Activated naive CD8-positive, alpha-beta T cell treated with anti-CD3 and anti-CD28 coated beads, Interleukin-2, amount 10 ng/mL, durations not matched to agents 7 days and 5 days (primary cell): ENCODE data around the gene CHI3L1. TPM values are rescaled to one million over a fixed set of nuclear protein-coding genes. Genes with fewer than 3 reads are reported as not detected.

ENCODE experiments used
- ATAC-seq: fragments of 150-1000 bp; cut with Tn5 transposase; one replicate; pipeline ENCODE4 v1.10.0; 2021; ENCODE audit warnings: low read depth, moderate library complexity
- POLR2A ChIA-PET: fragments of 350-600 bp; sonication (Branson Sonifier 250); formaldehyde crosslinking; loops from one replicate; lab custom pipeline; 2021; ENCODE audit warnings: antibody characterized with exemption; lab: Charles Lee
- DNase-seq: peaks from one replicate; pipeline ENCODE4 v3.0.0; 2021
- H3K27ac Mint-ChIP-seq: one replicate; pipeline ENCODE4 v1.8.0; 2022; ENCODE audit warnings: mild to moderate bottlenecking, mixed read lengths
- H3K27me3 Mint-ChIP-seq: one replicate; pipeline ENCODE4 v1.8.0; 2022; ENCODE audit warnings: mild to moderate bottlenecking, moderate library complexity, mixed read lengths
- H3K36me3 Mint-ChIP-seq: one replicate; pipeline ENCODE4 v1.8.0; 2021; ENCODE audit warnings: mild to moderate bottlenecking, mixed read lengths
- H3K4me1 Mint-ChIP-seq: one replicate; pipeline ENCODE4 v1.8.0; 2021; ENCODE audit warnings: mixed read lengths
- H3K4me3 Mint-ChIP-seq: one replicate; pipeline ENCODE4 v1.8.0; 2022; ENCODE audit warnings: mild to moderate bottlenecking, moderate library complexity, mixed read lengths
- H3K9me3 Mint-ChIP-seq: one replicate; pipeline ENCODE4 v1.8.0; 2021; ENCODE audit warnings: mixed read lengths
- total RNA-seq, 2 experiments: library from RNA; stranded (reverse); gene quantifications; one replicate each; pipeline ENCODE4 v1.2.3, GENCODE V29; 2021

The CHI3L1 gene
- total RNA-seq, 2 experiments from 2014 or later: 0.37 to 0.53 TPM

- Mint-ChIP-seq H3K27me3 (peaks cover 13% of the 10 kb centered on the region), H3K36me3 (no peaks in the 10 kb centered on the region), H3K4me3 (no peak overlapping the region), H3K4me1 (peaks cover 1% of the 10 kb centered on the region), H3K27ac (no peak overlapping the region), H3K9me3 (no peaks in the 10 kb centered on the region)
- DNase-seq: no peak
- ATAC-seq: no peak
- POLR2A ChIA-PET: no interaction called here
Observed at GRCh38 chr1:203153051-203153988, 33.2 kb downstream of the CHI3L1 start.

DNA sequence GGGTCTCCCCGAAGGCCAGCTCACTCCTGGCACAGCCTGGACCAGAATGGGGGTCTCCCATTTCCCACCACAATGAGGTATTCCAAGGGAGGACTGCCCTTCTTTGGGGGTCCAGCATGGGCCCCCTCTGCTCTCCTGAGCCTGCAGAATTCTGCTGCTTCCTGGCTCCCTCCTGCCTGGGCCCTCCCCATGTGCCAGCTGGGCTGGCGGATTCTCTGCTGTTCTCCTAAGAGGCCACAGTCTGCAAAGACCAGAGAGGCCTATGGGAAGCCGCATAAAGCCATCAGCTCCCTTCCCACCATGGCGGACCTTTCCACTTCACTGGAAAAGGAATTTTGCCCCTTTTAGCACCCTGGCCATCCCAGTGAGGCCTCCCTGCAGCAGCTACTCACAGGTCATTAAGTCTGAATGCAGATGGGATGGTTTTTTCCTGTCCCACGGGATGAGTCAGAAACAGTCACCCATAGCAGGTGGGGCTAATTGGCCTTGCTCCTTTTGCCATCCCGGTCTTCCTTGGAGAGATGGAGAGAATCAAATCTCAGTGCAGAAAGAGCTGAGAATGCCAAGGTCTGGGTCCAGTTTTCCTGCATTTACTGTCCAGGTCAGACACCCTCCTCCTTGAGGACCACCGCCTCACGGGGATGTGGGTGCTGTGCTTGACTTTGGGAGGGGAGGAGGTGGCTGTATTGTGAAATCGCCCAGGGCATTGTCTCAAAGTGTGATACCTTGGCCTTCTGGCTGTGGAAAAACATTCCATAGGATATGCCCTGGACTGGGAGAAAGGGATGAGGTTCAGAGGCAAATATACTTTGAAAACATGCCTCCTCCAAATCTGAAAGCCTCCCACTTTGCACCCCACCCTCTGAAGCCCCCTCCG is 34.1 kb downstream of the CHI3L1 start:
- ATAC-seq (no peak), DNase-seq (no peak)
- Mint-ChIP-seq H3K27ac (no peak overlapping the region), H3K36me3 (no peaks in the 10 kb centered on the region), H3K9me3 (no peaks in the 10 kb centered on the region), H3K27me3 (peaks cover 4% of the 10 kb centered on the region), H3K4me3 (no peak overlapping the region), H3K4me1 (peaks cover 1% of the 10 kb centered on the region)
- POLR2A ChIA-PET: no interaction called here

DNA sequence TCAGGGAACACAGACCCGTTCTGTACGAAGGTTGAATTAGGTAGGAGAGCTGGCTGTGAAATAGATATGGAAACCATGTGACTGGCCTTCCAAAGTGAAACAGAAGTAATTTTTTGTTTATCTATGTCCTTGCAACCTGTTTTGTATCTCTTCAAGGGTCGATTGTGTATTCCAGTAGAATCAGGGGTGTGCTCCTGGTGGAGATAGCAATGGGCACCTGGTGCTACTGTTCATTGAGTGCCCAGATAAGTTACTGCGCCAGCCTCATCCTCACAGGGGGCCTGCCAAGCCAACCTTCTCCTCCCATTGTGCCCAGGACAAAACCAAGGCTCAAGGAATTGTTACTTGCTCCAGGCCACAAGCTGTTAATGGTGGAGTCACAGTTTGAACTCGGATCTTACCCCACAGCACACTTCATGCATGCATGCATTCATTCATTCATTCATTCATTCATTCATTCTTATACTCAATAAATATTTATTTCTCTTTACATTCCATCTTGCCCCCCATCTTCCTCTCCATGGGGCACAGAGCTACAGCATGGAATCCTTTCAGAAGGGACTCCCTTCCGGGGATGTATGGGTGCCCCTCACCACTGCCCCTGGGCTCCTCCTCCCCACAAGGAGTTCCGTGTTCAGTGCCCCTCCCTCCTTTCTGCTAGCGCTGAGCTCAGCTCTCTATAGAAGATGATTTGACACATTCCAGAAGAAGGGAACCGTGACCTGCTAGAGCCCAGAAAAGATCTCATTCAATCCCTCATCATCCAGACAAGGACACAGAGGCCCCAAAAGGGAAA is 34.9 kb downstream of the CHI3L1 start:
- ATAC-seq (no peak), DNase-seq (no peak)
- Mint-ChIP-seq H3K9me3 (no peaks in the 10 kb centered on the region), H3K4me1 (peaks cover 1% of the 10 kb centered on the region), H3K36me3 (no peaks in the 10 kb centered on the region), H3K27ac (no peak overlapping the region), H3K27me3 (peaks cover 4% of the 10 kb centered on the region), H3K4me3 (no peak overlapping the region)
- POLR2A ChIA-PET: no interaction called here

DNA sequence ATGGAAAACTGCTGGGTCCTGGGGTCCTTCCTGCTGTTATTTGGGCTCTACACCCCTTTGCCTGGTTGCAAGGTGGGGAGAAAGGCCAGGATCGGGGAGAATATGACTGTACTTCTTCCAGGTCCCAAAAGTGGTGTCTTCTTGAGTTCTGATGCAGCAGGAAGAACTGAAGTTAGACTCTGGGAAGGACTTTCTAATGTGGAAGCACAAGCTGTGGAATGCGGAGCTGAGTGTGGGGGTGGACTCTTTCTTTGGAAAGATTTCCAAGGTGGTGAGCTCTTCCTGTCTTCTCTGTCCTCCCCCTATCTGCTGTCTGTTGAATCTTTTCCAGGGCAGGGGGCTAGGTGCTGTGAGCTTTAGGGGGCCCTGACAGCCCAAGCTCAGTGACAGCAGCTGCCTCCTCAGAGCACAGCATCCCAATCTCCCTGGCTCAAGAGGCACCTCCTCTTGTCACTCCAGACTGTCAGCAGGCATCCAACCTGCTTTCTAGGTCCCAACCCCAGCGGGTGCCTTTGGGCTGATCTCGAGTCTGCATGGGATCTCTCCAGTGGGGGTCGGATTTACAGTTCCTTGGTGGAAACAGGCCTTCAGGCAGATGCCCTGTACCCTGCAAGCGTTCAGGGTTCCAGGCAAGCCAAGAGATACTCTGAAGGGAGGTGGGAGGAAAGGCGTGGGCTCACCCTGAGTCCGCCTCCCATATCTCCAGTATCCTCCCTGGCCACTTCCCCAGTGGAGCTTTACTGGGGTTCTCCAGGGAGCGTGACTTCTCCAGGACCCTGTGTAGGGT is 35.8 kb downstream of the CHI3L1 start:
- H3K27me3 Mint-ChIP-seq: peaks cover 3% of the 10 kb centered on the region
- ATAC-seq (no peak), DNase-seq (no peak)
- H3K9me3 Mint-ChIP-seq: no peaks in the 10 kb centered on the region
- H3K27ac Mint-ChIP-seq: no peak overlapping the region
- peaks cover 1% of the 10 kb centered on the region for H3K4me1 Mint-ChIP-seq
- POLR2A ChIA-PET: no interaction called here
- no peak overlapping the region for H3K4me3 Mint-ChIP-seq
- H3K36me3 Mint-ChIP-seq: no peaks in the 10 kb centered on the region

DNA sequence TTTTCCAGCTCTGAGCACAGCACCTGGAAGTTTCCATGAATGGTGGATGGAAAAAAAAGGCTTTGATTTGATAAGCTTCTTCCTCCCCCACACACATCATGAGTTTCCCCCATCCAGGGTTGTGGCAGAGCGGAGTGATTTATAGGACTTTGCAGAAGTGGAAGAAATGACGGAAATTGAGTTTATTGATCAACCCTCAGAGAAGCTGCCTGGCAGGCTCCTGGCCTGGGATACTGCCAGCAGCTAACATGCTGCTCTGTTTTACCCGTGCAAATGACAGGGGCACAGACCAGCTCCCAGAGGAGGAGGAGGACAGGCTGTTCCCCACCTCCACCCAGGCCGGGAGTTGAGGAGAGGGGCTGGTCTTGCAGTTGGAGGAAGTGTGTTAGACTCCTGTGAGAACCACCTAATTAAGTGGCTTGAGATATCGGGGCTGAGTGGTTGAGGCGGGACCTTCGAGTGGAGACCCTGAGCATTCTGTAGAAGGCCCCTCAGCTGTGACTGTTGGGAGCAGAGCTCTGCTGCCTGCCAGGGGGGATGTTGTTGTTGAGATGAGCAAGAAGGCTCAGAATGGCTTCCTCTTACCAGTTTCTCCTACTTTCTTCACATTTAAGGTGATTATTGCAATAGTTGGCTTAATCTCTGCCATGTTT is 37.2 kb downstream of the CHI3L1 start:
- POLR2A ChIA-PET: no interaction called here
- H3K9me3 Mint-ChIP-seq: no peaks in the 10 kb centered on the region
- H3K27ac Mint-ChIP-seq: no peak overlapping the region
- H3K27me3 Mint-ChIP-seq: peaks cover 3% of the 10 kb centered on the region
- no peak for ATAC-seq
- no peak for DNase-seq
- no peak overlapping the region for H3K4me3 Mint-ChIP-seq
- H3K36me3 Mint-ChIP-seq: no peaks in the 10 kb centered on the region
- H3K4me1 Mint-ChIP-seq: peaks cover 1% of the 10 kb centered on the region

DNA sequence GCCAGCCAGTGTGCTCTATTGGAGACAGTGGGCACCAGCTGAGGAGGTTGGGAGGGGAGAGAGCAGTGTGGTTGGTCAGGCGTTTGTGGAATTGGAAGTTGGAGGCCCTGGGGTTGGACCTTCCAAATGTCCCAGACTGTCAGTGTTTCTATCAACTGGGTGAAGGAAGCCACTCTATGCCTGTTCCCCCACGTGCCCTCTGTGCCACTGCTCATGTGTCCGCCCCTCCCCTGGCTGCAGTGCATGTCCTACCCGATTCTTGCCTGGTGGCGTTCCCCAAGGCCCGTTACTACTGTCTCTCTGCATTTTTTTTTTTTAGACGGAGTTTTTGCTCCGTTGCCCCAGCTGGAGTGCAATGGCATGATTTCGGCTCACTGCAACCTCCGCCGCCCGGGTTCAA is 37.9 kb downstream of the CHI3L1 start:
- no peak overlapping the region for H3K4me3 Mint-ChIP-seq
- H3K9me3 Mint-ChIP-seq: no peaks in the 10 kb centered on the region
- H3K27ac Mint-ChIP-seq: no peak overlapping the region
- ATAC-seq: no peak
- no peaks in the 10 kb centered on the region for H3K4me1 Mint-ChIP-seq
- POLR2A ChIA-PET: no interaction called here
- H3K36me3 Mint-ChIP-seq: no peaks in the 10 kb centered on the region
- no peak for DNase-seq
- H3K27me3 Mint-ChIP-seq: peaks cover 3% of the 10 kb centered on the region

DNA sequence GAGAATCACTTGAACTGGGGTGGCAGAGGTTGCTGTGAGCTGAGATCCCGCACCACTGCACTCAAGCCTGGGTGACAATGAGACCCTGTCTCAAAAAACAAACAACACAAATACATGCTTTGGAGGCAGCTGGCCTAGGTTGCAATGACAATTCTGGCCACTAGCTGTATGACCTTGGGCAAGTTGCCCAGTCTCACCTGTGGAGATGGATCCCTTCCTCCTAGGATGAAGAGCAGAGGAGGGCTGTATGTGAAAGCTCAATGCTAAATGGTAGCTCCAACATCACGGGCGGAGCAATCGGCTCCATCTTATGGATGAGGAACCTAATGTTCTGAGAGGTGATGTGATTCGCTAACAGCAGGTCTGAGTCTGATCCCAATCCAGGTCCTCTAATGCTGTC is 38.4 kb downstream of the CHI3L1 start:
- no peak overlapping the region for H3K4me3 Mint-ChIP-seq
- H3K4me1 Mint-ChIP-seq: no peaks in the 10 kb centered on the region
- peaks cover 3% of the 10 kb centered on the region for H3K27me3 Mint-ChIP-seq
- POLR2A ChIA-PET: no interaction called here
- DNase-seq (no peak), ATAC-seq (no peak)
- no peaks in the 10 kb centered on the region for H3K9me3 Mint-ChIP-seq
- H3K36me3 Mint-ChIP-seq: no peaks in the 10 kb centered on the region
- no peak overlapping the region for H3K27ac Mint-ChIP-seq

- ATAC-seq (no peak), DNase-seq (no peak)
- no peaks in the 10 kb centered on the region for H3K4me1 Mint-ChIP-seq
- POLR2A ChIA-PET: no interaction called here
- no peaks in the 10 kb centered on the region for H3K36me3 Mint-ChIP-seq
- H3K9me3 Mint-ChIP-seq: no peaks in the 10 kb centered on the region
- no peak overlapping the region for H3K4me3 Mint-ChIP-seq
- H3K27me3 Mint-ChIP-seq: peaks cover 3% of the 10 kb centered on the region
- no peak overlapping the region for H3K27ac Mint-ChIP-seq
Observed at GRCh38 chr1:203147376-203147775, 39.1 kb downstream of the CHI3L1 start.

GRCh38 chr1:203146537-203146936 is 40.0 kb downstream of the CHI3L1 start:
- H3K27ac Mint-ChIP-seq: no peak overlapping the region
- no peak overlapping the region for H3K4me3 Mint-ChIP-seq
- no peak for DNase-seq
- POLR2A ChIA-PET: interaction anchor here (0.7 kb wide), 1 partner anchor 124 kb away, joined by 4 read pairs; no protein-coding TSS in a partner anchor
- no peaks in the 10 kb centered on the region for H3K4me1 Mint-ChIP-seq
- no peaks in the 10 kb centered on the region for H3K36me3 Mint-ChIP-seq
- ATAC-seq: no peak
- H3K27me3 Mint-ChIP-seq: peaks cover 3% of the 10 kb centered on the region
- H3K9me3 Mint-ChIP-seq: no peaks in the 10 kb centered on the region

DNA sequence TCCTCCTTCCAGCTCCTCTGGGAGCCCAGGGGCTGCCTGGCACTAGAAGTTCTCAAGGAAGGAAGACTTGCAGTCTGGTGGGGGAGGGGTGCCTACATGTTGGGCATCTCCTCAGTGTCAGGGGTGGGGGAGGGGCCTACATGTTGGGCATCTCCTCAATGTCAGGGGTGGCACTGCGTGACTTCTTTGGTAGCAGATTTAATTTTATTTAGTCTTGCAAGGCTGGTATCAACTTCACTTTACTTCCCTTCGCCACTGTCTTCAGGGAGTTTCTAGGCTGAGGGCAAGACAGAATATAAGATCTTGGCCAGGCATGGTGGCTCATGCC is 40.5 kb downstream of the CHI3L1 start:
- POLR2A ChIA-PET: no interaction called here
- H3K27ac Mint-ChIP-seq: no peak overlapping the region
- no peaks in the 10 kb centered on the region for H3K9me3 Mint-ChIP-seq
- no peaks in the 10 kb centered on the region for H3K4me1 Mint-ChIP-seq
- no peak overlapping the region for H3K4me3 Mint-ChIP-seq
- H3K36me3 Mint-ChIP-seq: no peaks in the 10 kb centered on the region
- DNase-seq (no peak), ATAC-seq (no peak)
- peaks cover 3% of the 10 kb centered on the region for H3K27me3 Mint-ChIP-seq

- H3K27ac Mint-ChIP-seq: no peak overlapping the region
- H3K9me3 Mint-ChIP-seq: no peaks in the 10 kb centered on the region
- ATAC-seq (no peak), DNase-seq (no peak)
- no peaks in the 10 kb centered on the region for H3K36me3 Mint-ChIP-seq
- peaks cover 3% of the 10 kb centered on the region for H3K27me3 Mint-ChIP-seq
- POLR2A ChIA-PET: no interaction called here
- no peaks in the 10 kb centered on the region for H3K4me1 Mint-ChIP-seq
- no peak overlapping the region for H3K4me3 Mint-ChIP-seq
Observed at GRCh38 chr1:203145321-203146041, 41.0 kb downstream of the CHI3L1 start.

DNA sequence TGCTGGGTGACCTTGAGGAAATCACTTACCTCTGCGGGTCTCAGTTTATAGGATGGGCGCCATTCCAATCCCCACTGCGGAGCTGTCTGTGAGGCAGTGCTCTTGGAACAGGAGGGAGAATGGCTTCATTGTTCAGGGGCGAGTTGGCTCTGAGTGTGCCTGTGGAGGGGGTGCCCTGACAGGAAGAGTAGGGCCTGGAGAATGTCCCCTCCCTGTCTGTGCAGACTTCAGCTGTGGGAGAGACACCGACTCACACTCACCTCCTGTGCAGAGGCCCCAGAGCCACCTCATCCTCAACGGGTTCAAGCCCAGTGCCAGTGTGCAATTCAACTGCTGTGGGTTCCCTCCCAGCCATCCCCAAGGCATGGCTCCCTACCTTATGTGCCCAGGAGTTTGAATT is 41.8 kb downstream of the CHI3L1 start:
- H3K4me1 Mint-ChIP-seq: no peaks in the 10 kb centered on the region
- ATAC-seq: no peak
- H3K36me3 Mint-ChIP-seq: no peaks in the 10 kb centered on the region
- H3K9me3 Mint-ChIP-seq: no peaks in the 10 kb centered on the region
- POLR2A ChIA-PET: no interaction called here
- H3K27ac Mint-ChIP-seq: no peak overlapping the region
- no peak overlapping the region for H3K4me3 Mint-ChIP-seq
- DNase-seq: no peak
- H3K27me3 Mint-ChIP-seq: no peaks in the 10 kb centered on the region
